ENCODE measurements around the gene OCRL.

DNA sequence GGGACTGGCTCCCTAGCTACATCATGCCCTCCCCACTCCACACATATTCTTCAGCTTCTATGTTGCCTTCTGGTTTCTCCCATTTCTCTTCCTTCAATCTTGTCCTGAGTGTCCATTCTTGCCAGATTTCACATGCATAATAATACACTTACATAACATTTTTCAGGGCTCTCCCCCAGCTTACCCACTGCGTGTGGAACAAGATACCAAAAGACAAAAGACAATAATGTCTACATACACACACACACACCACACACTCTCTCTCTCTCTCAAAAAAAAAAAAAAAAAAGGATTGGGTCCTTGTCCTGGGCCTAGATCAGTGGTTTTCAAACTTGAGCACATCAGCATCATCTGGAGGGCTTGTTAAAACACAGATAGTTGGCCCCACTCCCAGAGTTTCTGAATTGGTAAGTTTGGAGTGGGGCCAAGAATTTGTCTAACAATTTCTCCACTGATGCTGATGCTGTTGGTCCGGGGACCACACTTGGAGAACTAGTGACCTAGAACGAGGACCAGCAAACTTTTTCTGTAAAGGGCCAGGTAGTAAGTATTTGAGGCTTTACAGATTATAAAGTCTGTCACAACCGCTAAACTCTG, 10.3 kb upstream of the OCRL start:
- no peak for TF ChIP-seq EZH2 (IDR thresholded peaks at IDR 0.05; ENCODE audit: low read length)
- TF ChIP-seq, protein P1, sequence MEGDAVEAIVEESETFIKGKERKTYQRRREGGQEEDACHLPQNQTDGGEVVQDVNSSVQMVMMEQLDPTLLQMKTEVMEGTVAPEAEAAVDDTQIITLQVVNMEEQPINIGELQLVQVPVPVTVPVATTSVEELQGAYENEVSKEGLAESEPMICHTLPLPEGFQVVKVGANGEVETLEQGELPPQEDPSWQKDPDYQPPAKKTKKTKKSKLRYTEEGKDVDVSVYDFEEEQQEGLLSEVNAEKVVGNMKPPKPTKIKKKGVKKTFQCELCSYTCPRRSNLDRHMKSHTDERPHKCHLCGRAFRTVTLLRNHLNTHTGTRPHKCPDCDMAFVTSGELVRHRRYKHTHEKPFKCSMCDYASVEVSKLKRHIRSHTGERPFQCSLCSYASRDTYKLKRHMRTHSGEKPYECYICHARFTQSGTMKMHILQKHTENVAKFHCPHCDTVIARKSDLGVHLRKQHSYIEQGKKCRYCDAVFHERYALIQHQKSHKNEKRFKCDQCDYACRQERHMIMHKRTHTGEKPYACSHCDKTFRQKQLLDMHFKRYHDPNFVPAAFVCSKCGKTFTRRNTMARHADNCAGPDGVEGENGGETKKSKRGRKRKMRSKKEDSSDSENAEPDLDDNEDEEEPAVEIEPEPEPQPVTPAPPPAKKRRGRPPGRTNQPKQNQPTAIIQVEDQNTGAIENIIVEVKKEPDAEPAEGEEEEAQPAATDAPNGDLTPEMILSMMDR (optimal IDR thresholded peaks at IDR 0.05 in 1 of 3, IDR thresholded peaks at IDR 0.05 in 1 of 3, conservative IDR thresholded peaks at IDR 0.05 in 1 of 3; ENCODE audit: extremely low read depth in 1 of 3, insufficient read depth in 2 of 3, low read length in 3 of 3), result no peak

All from keratinocyte (primary cell).